Activated T-helper 1 cell treated with anti-CD3 and anti-CD28 coated beads, Interleukin-12 subunit alpha, Interleukin-12 subunit beta, Interleukin-2, Interleukin-4 antibody, amounts not matched to agents 30 ng/mL and 10 ng/mL and 1 ng/mL, durations not matched to agents 14 hours and 24 hours and 36 hours (primary cell): ENCODE measurements around the gene RNF17. TPM values are rescaled to one million over a fixed set of nuclear protein-coding genes. Genes with fewer than 3 reads are reported as not detected.
"Not testable (repeated sequence)": the region's sequence is repeated elsewhere in the genome, so short reads cannot be mapped to it uniquely, and the experiment has no call there.

ENCODE experiments used
- DNase-seq: peaks from one replicate; pipeline ENCODE4 v3.0.0; 2021; ENCODE audit warnings: low spot score
- H3K27ac Mint-ChIP-seq: one replicate; pipeline ENCODE4 v1.8.0; 2021; ENCODE audit warnings: mild to moderate bottlenecking, mixed read lengths
- H3K27me3 Mint-ChIP-seq: one replicate; pipeline ENCODE4 v1.8.0; 2022; ENCODE audit warnings: mild to moderate bottlenecking, moderate library complexity, mixed read lengths; ENCODE audit not compliant: insufficient read depth
- H3K36me3 Mint-ChIP-seq: one replicate; pipeline ENCODE4 v1.8.0; 2021; ENCODE audit warnings: low read depth, mixed read lengths
- H3K4me1 Mint-ChIP-seq: one replicate; pipeline ENCODE4 v1.8.0; 2021; ENCODE audit warnings: low read depth, mixed read lengths
- H3K4me3 Mint-ChIP-seq: one replicate; pipeline ENCODE4 v1.8.0; 2021; ENCODE audit warnings: mild to moderate bottlenecking, moderate library complexity, mixed read lengths
- H3K9me3 Mint-ChIP-seq: one replicate; pipeline ENCODE4 v1.8.0; 2021; ENCODE audit warnings: mixed read lengths
- intact Hi-C: fragments of 100-400 bp; cut with micrococcal nuclease; formaldehyde crosslinking; loops from one replicate; pipeline ENCODE4 v1.15.1; 2024
- total RNA-seq: library from RNA; stranded (reverse); gene quantifications from 2 replicates; pipeline ENCODE4 v1.2.3, GENCODE V29; 2022

RNF17 gene
- not detected in 2 replicates for total RNA-seq

- intact Hi-C loops, result no loop called here
- H3K27ac Mint-ChIP-seq, result no peak within 1 kb of the TSS
- peaks cover 9% of the 10 kb centered on the region for H3K27me3 Mint-ChIP-seq
- H3K4me1 Mint-ChIP-seq, result no peaks in the 10 kb centered on the region
- DNase-seq, result no peak
- no peaks in the 10 kb centered on the region for H3K9me3 Mint-ChIP-seq
- H3K4me3 Mint-ChIP-seq, result no peak within 1 kb of the TSS
- H3K36me3 Mint-ChIP-seq, result no peaks in the 10 kb centered on the region
Observed at GRCh38 chr13:24763596-24764275, at the start of gene RNF17. RNF17 (plus strand) TSS chr13:24764169; CDS start chr13:24764204, 35 bp downstream.

DNA sequence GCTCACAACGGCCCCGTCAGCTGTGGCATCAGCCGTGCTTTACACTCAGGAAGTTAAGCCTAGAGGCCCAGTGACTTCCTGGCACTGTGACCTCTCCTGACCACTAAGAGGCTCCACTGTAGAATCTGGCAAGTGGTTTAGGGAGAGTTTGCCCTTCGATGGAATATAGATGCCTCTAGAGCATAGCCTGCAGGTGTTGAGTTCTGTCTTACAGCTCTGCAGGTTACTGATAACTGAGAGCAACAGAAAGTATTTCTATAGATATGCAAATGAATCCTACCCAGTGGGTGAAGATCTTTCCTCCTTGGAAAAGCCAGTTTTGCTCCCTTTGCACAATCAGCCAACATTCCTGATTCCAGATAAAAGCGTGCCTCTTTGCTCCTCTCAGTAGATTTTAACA is 48.0 kb upstream of the RNF17 start:
- H3K36me3 Mint-ChIP-seq, result no peaks in the 10 kb centered on the region
- peaks cover 17% of the 10 kb centered on the region for H3K27me3 Mint-ChIP-seq
- H3K4me1 Mint-ChIP-seq, result no peaks in the 10 kb centered on the region
- H3K4me3 Mint-ChIP-seq, result no peak overlapping the region
- H3K27ac Mint-ChIP-seq, result no peak overlapping the region
- no peak for DNase-seq
- intact Hi-C loops, result no loop called here
- no peaks in the 10 kb centered on the region for H3K9me3 Mint-ChIP-seq

DNA sequence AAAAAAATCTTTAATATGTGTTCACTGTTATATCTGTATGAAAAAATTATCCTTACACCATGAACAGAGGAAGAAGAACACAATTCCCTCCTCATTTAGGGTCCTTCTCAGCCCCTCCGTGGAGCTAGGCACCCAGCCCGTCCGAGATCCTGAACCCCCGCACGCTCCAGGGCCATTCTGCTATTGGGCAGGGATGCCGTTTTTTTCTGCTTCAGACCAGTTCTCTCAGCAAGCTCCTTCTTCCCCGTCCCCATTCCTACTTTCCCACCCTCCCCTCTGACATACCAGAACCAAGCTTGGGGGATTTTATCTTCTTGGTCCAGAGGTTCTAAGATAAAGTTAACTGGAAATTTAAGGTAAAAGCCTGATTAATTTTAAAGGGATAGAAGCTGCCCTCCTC is 47.5 kb upstream of the RNF17 start:
- Mint-ChIP-seq H3K4me3 (no peak overlapping the region), H3K36me3 (no peaks in the 10 kb centered on the region), H3K4me1 (no peaks in the 10 kb centered on the region), H3K27ac (no peak overlapping the region), H3K27me3 (peaks cover 17% of the 10 kb centered on the region), H3K9me3 (no peaks in the 10 kb centered on the region)
- intact Hi-C loops, result no loop called here
- no peak for DNase-seq

GRCh38 chr13:24717217-24717616 is 46.8 kb upstream of the RNF17 start:
- H3K27me3 Mint-ChIP-seq, result peaks cover 21% of the 10 kb centered on the region
- no peak overlapping the region for H3K4me3 Mint-ChIP-seq
- no peaks in the 10 kb centered on the region for H3K9me3 Mint-ChIP-seq
- no peaks in the 10 kb centered on the region for H3K36me3 Mint-ChIP-seq
- intact Hi-C loops, result no loop called here
- no peak overlapping the region for H3K27ac Mint-ChIP-seq
- no peak for DNase-seq
- H3K4me1 Mint-ChIP-seq, result no peaks in the 10 kb centered on the region

GRCh38 chr13:24718192-24718965 is 45.6 kb upstream of the RNF17 start:
- H3K36me3 Mint-ChIP-seq, result no peaks in the 10 kb centered on the region
- peaks cover 21% of the 10 kb centered on the region for H3K27me3 Mint-ChIP-seq

GRCh38 chr13:24719139-24719538 is 44.8 kb upstream of the RNF17 start:
- no peaks in the 10 kb centered on the region for H3K36me3 Mint-ChIP-seq
- H3K9me3 Mint-ChIP-seq, result no peaks in the 10 kb centered on the region
- H3K27ac Mint-ChIP-seq, result no peak overlapping the region
- no peak overlapping the region for H3K4me3 Mint-ChIP-seq
- H3K27me3 Mint-ChIP-seq, result peaks cover 24% of the 10 kb centered on the region
- no peak for DNase-seq
- intact Hi-C loops, result no loop called here
- H3K4me1 Mint-ChIP-seq, result no peaks in the 10 kb centered on the region

More at GRCh38 chr13:24718192-24718965, 45.6 kb upstream of the RNF17 start:
- Mint-ChIP-seq H3K9me3 (no peaks in the 10 kb centered on the region), H3K4me1 (no peaks in the 10 kb centered on the region), H3K4me3 (no peak overlapping the region), H3K27ac (no peak overlapping the region)
- intact Hi-C loops, result no loop called here
- DNase-seq, result no peak

DNA sequence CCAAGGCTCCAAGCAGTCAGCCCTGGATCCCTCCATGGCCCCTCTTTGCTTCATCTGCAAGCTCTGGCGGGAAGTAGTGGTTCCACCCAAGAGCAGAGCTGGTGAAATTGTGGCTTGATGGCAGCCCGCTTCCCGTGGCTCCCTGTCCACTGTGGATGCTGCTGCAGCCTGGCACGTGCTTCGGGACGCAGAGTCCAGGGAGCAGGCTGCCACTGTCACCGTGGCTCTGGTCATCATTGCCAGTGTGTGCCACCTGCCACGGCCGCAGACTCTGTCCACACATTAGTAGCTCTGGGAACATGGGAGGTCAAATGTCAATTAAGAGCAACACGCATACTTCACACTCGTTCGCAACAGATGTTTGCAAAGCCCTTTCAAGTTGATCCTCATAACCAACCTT is 40.8 kb upstream of the RNF17 start:
- intact Hi-C loops, result loop anchor here (10.0 kb wide), 1 partner anchor 118 kb away; no protein-coding TSS in a partner anchor
- Mint-ChIP-seq H3K27ac (no peak overlapping the region), H3K36me3 (no peaks in the 10 kb centered on the region), H3K27me3 (peaks cover 20% of the 10 kb centered on the region), H3K4me1 (no peaks in the 10 kb centered on the region), H3K4me3 (no peak overlapping the region), H3K9me3 (no peaks in the 10 kb centered on the region)
- DNase-seq, result no peak

DNA sequence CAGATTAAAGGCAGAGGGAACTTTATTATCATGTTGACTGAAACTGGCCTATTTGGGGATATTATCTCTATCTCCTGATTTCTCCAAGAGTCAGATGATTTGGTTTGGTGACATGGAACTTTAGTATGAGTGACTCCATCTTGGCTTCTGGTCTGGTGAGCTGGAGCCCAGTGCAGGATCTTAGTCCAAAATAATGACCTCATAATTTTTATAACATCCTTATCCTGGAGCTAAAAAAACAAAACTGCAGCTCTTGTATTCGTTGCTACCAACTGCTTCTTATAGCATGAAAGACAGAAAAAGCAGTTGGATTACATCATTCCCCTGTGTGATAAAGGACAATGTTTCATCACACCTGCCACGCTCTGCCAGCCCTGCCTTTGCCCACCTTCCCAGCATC is 39.3 kb upstream of the RNF17 start:
- no peak for DNase-seq
- Mint-ChIP-seq H3K36me3 (no peaks in the 10 kb centered on the region), H3K27me3 (peaks cover 20% of the 10 kb centered on the region), H3K9me3 (no peaks in the 10 kb centered on the region), H3K27ac (no peak overlapping the region), H3K4me1 (no peaks in the 10 kb centered on the region), H3K4me3 (no peak overlapping the region)
- intact Hi-C loops, result loop anchor here (10.0 kb wide), 1 partner anchor 120 kb away; no protein-coding TSS in a partner anchor

DNA sequence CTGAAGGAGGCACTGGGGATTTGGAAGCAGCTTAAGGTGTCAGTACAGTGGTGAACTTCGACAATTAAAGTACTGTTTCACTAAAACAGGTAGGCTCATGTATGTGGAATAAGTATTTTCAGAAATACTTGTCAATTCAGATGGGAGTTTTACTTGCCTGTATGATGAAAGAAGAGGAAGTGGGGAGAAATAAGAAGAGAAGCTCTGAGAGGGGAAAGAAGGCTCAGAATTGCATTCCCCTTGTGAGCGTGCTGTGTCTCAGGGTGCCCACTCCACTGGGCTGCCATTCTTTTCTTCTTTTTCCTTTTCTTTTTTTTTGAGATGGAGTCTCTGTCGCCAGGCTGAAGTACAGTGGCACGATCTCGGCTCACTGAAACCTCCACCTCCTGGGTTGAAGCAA is 38.6 kb upstream of the RNF17 start:
- Mint-ChIP-seq H3K27me3 (peaks cover 16% of the 10 kb centered on the region), H3K4me3 (no peak overlapping the region), H3K36me3 (no peaks in the 10 kb centered on the region), H3K4me1 (no peaks in the 10 kb centered on the region), H3K9me3 (no peaks in the 10 kb centered on the region), H3K27ac (no peak overlapping the region)
- intact Hi-C loops, result loop anchor here (10.0 kb wide), 1 partner anchor 121 kb away; no protein-coding TSS in a partner anchor
- no peak for DNase-seq

- no peak overlapping the region for H3K27ac Mint-ChIP-seq
- DNase-seq, result peak; percentile 60
- intact Hi-C loops, result loop anchor here (1.0 to 10.0 kb wide), 5 partner anchors 34 to 215 kb away; partner anchors contain the start of gene PARP4
- H3K27me3 Mint-ChIP-seq, result peaks cover 19% of the 10 kb centered on the region
- no peaks in the 10 kb centered on the region for H3K9me3 Mint-ChIP-seq
- no peaks in the 10 kb centered on the region for H3K36me3 Mint-ChIP-seq
- H3K4me3 Mint-ChIP-seq, result no peak overlapping the region
- no peaks in the 10 kb centered on the region for H3K4me1 Mint-ChIP-seq
Observed at GRCh38 chr13:24727731-24728601, 36.0 kb upstream of the RNF17 start.

DNA sequence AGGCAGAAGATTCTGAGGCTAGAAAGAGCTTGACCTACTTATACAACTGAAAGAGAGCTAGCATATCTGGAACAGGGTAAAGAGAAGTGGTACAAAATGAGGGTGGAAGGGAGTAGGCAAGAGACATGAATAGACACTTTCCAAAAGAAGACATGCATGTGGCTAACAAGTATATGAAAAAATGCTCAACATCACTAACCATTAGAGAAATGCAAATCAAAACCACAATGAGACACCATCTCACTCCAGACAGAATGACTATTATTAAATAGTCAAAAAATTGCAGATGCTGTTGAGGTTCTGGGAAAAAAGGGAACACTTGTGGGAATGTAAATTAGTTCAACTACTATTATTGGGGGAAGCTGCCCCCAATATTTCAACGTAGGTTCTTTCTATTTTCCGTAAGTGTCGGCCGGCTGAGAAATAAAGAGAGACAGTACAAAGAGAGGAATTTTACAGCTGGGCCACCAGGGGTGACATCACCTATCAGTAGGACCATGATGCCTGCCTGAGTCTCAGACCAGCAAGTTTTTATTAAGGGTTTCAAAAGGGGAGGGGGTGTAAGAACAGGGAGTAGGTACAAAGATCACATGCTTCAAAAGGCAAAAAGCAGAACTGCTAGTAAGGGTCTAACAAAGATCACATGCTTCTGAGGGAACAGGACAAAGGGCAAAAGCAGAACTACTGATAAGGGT is 32.9 kb upstream of the RNF17 start:
- H3K36me3 Mint-ChIP-seq, H3K27me3 Mint-ChIP-seq, DNase-seq, H3K9me3 Mint-ChIP-seq, H3K27ac Mint-ChIP-seq, intact Hi-C loops, H3K4me3 Mint-ChIP-seq, H3K4me1 Mint-ChIP-seq: not testable (repeated sequence)

- no peak for DNase-seq
- Mint-ChIP-seq H3K36me3 (no peaks in the 10 kb centered on the region), H3K27ac (no peak overlapping the region), H3K4me1 (no peaks in the 10 kb centered on the region), H3K4me3 (no peak overlapping the region), H3K27me3 (peaks cover 8% of the 10 kb centered on the region), H3K9me3 (no peaks in the 10 kb centered on the region)
- intact Hi-C loops, result no loop called here
Observed at GRCh38 chr13:24734950-24735349, 29.0 kb upstream of the RNF17 start.
